ACC112 (cell line): ENCODE data around the gene GPC6.
"Not testable (repeated sequence)": the region's sequence is repeated elsewhere in the genome, so short reads cannot be mapped to it uniquely, and the experiment has no call there.

Experiments
- H2AFZ ChIP-seq: fragments of 200-600 bp; sonication (generic); one replicate; pipeline ENCODE4 v1.6.0; 2017; ENCODE audit warnings: antibody characterized with exemption, low read length; ENCODE audit not compliant: unreplicated experiment
- H3K27ac ChIP-seq: fragments of 200-600 bp; sonication (generic); 2 replicates; pipeline ENCODE4 v1.5.1; 2014; ENCODE audit warnings: low read depth, mild to moderate bottlenecking, antibody characterized with exemption, low read length, moderate library complexity
- H3K27me3 ChIP-seq: fragments of 200-600 bp; sonication (generic); 2 replicates; pipeline ENCODE4 v1.6.1; 2014; ENCODE audit warnings: mild to moderate bottlenecking, antibody characterized with exemption, low read length, moderate library complexity, mixed read lengths; ENCODE audit not compliant: insufficient read depth
- H3K36me3 ChIP-seq: fragments of 200-600 bp; sonication (generic); 2 replicates; pipeline ENCODE4 v1.6.1; 2016; ENCODE audit warnings: mild to moderate bottlenecking, antibody characterized with exemption, low read length, moderate library complexity, mixed read lengths; ENCODE audit not compliant: insufficient read depth
- H3K4me1 ChIP-seq: fragments of 200-600 bp; sonication (generic); one replicate; pipeline ENCODE4 v1.6.1; 2016; ENCODE audit warnings: low read length, mixed read lengths; ENCODE audit not compliant: insufficient read depth, unreplicated experiment, control insufficient read depth
- H3K4me3 ChIP-seq: fragments of 200-600 bp; sonication (generic); 2 replicates; pipeline ENCODE4 v1.5.1; 2014; ENCODE audit warnings: mild to moderate bottlenecking, low read depth, low read length
- H3K79me2 ChIP-seq: fragments of 200-600 bp; sonication (generic); one replicate; pipeline ENCODE4 v1.6.0; 2016; ENCODE audit warnings: low read length; ENCODE audit not compliant: control insufficient read depth, unreplicated experiment, insufficient read depth

GPC6 gene

DNA sequence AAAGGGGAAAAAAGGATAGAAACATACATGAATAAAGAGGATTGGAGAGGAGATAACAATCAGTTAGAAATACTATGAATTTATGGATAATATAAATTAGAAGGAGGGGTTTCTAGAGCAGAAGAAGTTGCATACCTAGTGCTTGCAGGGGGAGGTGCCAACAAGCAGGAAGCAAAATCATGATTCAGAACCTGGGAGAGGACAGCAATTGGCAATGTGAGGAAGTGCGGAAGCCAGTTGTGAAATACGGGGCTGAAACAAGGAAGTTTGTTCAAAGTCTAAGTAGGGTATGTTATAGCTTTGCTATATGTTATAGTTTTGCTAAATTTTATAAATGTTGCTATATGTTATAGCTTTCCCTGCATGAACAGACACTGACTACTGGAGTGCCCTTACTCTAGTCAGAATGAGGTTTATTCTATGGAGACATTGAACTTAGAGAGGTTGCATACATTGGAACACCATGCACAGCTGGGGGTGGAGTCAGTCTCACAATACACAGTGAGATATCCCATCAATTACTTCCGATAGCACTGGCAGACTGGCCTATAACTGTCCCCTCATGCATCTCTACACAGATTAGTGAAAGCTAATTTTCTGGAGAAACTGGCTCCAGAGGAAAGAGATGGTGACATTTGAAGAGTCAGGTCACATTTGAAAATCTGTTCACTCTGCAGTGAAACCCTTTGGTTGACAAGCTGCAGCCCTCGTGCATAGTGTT lies 92.1 kb downstream of the GPC6 start:
- Histone ChIP-seq H2AFZ (no peak overlapping the region), H3K27ac (no peak overlapping the region), H3K27me3 (no peaks in the 10 kb centered on the region), H3K36me3 (no peaks in the 10 kb centered on the region), H3K79me2 (no peaks in the 10 kb centered on the region), H3K4me1 (no peaks in the 10 kb centered on the region), H3K4me3 (no peak overlapping the region)

DNA sequence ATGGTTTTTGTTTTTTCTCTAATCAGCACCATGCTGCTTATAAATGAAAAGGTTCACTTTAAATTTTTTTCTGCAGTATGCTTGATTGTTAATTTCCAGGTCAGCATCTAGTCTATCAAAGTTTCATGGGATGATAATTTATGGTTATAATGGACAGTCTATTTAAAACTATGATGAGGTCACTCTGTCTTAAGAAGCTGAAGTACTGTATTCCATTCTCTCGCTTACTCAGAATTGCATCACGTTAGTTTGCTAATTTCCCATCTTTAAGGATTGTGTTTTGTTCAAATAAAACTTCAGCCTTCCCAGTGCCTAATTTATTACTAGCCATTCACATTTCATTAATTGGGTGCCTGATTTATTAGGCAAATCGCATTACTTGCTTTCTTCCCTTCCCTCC lies 94.3 kb downstream of the GPC6 start:
- H3K36me3 ChIP-seq = no peaks in the 10 kb centered on the region
- no peak overlapping the region for H3K4me3 ChIP-seq
- no peak overlapping the region for H2AFZ ChIP-seq
- no peaks in the 10 kb centered on the region for H3K27me3 ChIP-seq
- H3K4me1 ChIP-seq = no peaks in the 10 kb centered on the region
- no peaks in the 10 kb centered on the region for H3K79me2 ChIP-seq
- no peak overlapping the region for H3K27ac ChIP-seq

DNA sequence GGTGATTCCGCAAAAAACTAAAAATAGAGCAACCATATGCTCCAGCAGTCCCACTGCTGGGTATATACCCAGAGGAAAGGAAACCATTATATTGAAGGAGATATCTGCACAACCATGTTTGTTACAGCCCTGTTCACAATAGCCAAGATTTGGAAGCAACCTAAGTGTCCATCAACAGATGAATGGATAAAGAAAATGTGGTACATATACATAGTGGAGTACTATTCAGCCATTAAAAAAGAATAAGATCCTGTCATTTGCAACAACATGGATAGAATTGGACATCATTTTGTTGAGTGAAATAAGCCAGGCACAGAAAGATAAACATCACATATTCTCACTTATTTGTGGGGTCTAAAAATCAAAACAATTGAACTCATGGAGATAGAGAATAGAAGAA lies 97.3 kb downstream of the GPC6 start:
- not testable (repeated sequence) for H3K79me2 ChIP-seq, H3K4me3 ChIP-seq, H3K36me3 ChIP-seq, H3K27ac ChIP-seq, H3K4me1 ChIP-seq, H2AFZ ChIP-seq, H3K27me3 ChIP-seq

DNA sequence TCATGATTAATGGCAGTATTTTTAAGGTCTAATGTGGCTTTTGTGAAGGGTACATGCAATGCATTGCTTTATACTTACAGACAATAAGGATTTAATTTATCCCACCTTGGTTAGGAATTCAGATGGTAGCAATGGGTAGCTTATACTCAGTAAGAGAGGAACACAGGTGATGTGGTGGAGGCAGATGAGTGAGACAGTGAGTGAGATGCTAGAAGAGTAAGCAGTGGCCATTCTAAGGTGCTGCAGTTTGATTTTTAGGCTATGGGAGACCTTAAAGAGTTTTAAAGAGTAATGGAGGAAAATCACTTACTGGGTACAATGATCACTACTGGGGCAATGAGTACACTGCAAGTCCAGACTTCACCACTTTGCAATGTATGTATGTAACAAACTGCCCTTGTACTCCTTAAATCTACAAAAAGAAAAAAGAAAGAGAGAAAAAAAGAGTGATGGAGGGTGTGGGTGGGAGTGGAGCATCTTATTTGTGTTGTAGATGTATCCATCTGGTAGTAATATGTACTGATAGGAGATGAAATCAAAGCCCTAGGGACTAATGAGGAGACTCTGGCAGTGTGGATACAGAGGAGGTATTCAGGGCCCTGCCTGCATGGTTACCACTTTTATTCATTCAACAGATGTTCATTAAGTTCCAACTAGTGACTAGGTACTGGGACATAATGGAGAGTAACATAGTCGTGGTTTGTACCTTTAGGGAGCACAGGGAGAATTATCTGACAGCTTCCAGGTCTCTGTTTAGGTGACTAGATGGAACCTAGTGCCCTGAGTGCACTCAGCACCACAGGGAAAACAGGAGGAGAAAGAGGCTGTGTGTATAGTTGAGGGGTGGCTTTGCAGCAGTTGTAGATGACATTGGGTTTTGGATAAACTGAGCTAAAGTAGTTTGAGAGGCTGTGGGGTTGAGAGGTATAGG lies 99.0 kb downstream of the GPC6 start:
- Histone ChIP-seq H2AFZ (no peak overlapping the region), H3K4me3 (no peak overlapping the region), H3K27ac (no peak overlapping the region), H3K4me1 (no peaks in the 10 kb centered on the region), H3K79me2 (no peaks in the 10 kb centered on the region), H3K36me3 (no peaks in the 10 kb centered on the region), H3K27me3 (no peaks in the 10 kb centered on the region)

GRCh38 chr13:93326234-93326811 lies 99.7 kb downstream of the GPC6 start:
- Histone ChIP-seq H3K27ac (no peak overlapping the region), H3K36me3 (no peaks in the 10 kb centered on the region), H2AFZ (no peak overlapping the region), H3K4me3 (no peak overlapping the region), H3K27me3 (no peaks in the 10 kb centered on the region), H3K4me1 (no peaks in the 10 kb centered on the region), H3K79me2 (no peaks in the 10 kb centered on the region)

- Histone ChIP-seq H3K4me3 (no peak overlapping the region), H3K79me2 (no peaks in the 10 kb centered on the region), H2AFZ (no peak overlapping the region), H3K4me1 (no peaks in the 10 kb centered on the region), H3K27me3 (no peaks in the 10 kb centered on the region), H3K27ac (no peak overlapping the region), H3K36me3 (no peaks in the 10 kb centered on the region)
Observed at GRCh38 chr13:93328943-93329342, 102.3 kb downstream of the GPC6 start.

GRCh38 chr13:93336728-93337127 lies 110.1 kb downstream of the GPC6 start:
- Histone ChIP-seq H3K4me3 (no peak overlapping the region), H3K27me3 (no peaks in the 10 kb centered on the region), H2AFZ (no peak overlapping the region), H3K4me1 (no peaks in the 10 kb centered on the region), H3K36me3 (no peaks in the 10 kb centered on the region), H3K79me2 (peaks cover 2% of the 10 kb centered on the region), H3K27ac (no peak overlapping the region)

DNA sequence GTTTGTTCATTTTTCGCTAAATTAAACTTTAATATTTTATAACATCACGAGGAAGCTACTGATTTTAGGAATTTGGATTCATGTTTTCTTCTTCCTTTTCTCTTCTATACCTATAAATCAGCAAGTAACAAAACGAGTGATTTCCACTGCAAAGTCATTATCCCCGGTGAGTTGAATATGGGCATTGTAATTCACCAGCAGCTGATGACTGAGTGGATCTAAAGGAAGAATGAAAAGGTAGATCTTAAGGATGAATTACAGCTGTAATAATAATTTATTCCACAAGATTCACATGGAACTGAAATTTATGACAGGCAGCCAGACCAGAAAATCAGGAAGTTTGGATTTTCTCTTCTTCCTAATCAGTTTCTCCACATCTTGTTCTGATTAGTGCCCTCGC lies 111.4 kb downstream of the GPC6 start:
- Histone ChIP-seq H3K27ac (no peak overlapping the region), H3K36me3 (no peaks in the 10 kb centered on the region), H3K27me3 (no peaks in the 10 kb centered on the region), H3K79me2 (peaks cover 2% of the 10 kb centered on the region), H3K4me3 (no peak overlapping the region), H2AFZ (no peak overlapping the region), H3K4me1 (no peaks in the 10 kb centered on the region)

DNA sequence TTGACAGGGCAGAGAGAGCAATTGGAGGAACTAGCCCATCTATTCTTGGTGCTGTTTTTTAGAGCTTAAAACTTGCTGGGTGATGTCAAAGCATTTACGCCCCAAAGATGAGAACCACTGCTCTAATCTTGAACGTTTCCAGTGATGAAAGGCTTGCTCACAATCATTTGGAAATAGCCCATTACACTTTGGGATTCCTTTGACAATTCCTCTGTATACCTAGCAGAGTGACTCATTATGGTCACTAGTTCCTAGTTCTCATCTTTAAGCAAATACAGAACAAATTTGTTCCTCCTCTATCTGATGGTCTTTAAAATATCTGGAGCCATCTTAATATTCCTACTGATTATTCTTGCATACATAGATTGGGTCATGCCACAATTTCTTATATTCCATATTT lies 112.3 kb downstream of the GPC6 start:
- peaks cover 2% of the 10 kb centered on the region for H3K79me2 ChIP-seq
- H3K27ac ChIP-seq = no peak overlapping the region
- no peak overlapping the region for H3K4me3 ChIP-seq
- no peaks in the 10 kb centered on the region for H3K27me3 ChIP-seq
- no peaks in the 10 kb centered on the region for H3K4me1 ChIP-seq
- H3K36me3 ChIP-seq = no peaks in the 10 kb centered on the region
- H2AFZ ChIP-seq = no peak overlapping the region

GRCh38 chr13:93339550-93339949 lies 112.9 kb downstream of the GPC6 start:
- Histone ChIP-seq H3K27ac (no peak overlapping the region), H3K36me3 (no peaks in the 10 kb centered on the region), H3K4me1 (no peaks in the 10 kb centered on the region), H3K4me3 (no peak overlapping the region), H3K27me3 (no peaks in the 10 kb centered on the region), H3K79me2 (peaks cover 2% of the 10 kb centered on the region), H2AFZ (no peak overlapping the region)
